Measurements from ENCODE around the gene FAM156B. TPM values are rescaled to one million over a fixed set of nuclear protein-coding genes. Genes with fewer than 3 reads are reported as not detected.
"Not testable (repeated sequence)": the region's sequence is repeated elsewhere in the genome, so short reads cannot be mapped to it uniquely, and the experiment has no call there.

FAM156B gene, protein sequence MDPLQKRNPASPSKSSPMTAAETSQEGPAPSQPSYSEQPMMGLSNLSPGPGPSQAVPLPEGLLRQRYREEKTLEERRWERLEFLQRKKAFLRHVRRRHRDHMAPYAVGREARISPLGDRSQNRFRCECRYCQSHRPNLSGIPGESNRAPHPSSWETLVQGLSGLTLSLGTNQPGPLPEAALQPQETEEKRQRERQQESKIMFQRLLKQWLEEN
- not detected for total RNA-seq

DNA sequence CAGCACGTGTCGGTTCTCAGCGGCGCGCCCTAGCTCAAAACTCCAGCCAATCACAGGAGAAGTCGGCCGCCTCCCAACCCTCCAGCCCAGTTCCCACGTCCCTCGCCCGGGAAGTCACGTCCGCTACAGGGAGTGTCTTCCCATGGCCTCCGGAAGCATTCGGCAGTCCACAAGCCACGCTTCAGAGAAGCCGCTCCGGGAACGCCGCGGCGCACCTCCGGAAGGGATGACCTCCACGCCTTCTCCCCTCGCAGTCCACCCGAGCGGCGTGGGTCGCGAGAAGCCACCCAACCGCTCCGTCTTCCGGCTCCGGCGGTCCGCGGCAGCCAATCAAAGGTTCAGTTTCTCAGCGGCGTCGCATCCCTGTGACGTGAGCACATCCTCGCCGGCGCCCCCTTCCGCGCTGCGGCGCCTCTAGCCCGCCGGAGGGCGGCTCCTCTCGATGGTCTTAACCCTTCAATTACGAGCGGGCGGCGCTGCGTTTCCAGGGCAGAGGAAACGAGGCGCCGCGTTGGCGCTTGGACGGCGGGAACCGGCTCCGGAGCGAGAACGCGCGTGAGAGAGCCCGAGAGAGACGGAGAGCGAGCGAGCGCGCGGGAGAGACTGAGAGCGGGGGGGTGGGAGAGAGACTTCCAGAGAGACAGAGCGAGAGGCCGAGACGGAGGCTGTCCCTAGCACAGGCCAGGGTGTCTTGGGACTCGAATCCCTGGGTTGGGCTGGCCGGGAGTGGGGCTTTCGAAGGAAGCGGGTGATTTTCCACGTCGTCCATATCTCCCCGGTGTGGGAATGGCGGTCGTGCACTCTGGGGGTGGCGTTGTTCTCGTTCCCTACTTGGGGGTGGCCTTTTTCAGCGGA, at the start of gene FAM156B:
FAM156B (plus strand) TSS at position 476 of the 855 bp plus-strand sequence. CDS start 9,896 bp downstream, outside the sequence.
- not testable (repeated sequence) for DNase-seq

GRCh38 chrX:52852110-52852860, 44.8 kb upstream of the FAM156B start:
- no peak for DNase-seq

GRCh38 chrX:52856991-52857525, 40.1 kb upstream of the FAM156B start:
- DNase-seq: not testable (repeated sequence)

- DNase-seq: no peak
These were observed 31.7 kb upstream of the FAM156B start for GRCh38 chrX:52865343-52865998.

DNA sequence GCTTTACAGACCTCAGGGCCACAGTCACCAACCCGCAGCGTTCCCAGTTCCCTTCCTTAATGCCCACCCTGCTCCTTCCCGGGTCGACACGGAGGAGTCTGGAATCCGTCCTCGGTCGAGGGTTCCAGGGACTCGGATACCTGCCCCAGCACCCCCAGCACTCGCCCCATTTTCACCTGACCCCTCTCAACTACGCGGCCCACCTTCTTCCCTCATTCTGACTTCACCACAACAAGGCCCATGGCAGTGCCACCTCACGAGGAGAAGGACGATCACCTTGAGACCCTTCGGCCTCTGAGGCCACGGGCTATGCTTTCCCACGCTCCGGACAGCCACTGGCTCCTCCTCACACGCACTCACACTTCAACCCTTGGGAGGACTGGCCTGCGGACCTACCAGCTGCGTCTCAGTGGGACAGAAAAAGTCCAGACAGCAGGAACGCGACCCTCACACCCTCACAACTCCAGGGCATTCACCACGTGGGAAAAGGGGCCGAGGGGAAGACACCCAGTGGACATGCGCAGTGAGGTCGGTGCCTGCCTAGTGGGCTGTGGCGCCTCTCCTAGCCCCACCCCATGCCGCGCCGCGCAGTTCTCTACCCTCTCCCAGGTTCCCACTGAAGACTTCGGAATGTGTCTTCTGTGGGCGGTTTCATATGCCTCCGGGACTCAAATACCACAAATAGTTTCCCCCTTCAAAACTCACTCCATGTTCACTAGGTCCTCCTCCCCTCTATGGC, 29.4 kb upstream of the FAM156B start, which contains the start of gene XAGE3:
XAGE3 (minus strand) TSS at position 474 of the 739 bp plus-strand sequence. CDS start 950 bp downstream, outside the sequence.
- DNase-seq: no peak

DNA sequence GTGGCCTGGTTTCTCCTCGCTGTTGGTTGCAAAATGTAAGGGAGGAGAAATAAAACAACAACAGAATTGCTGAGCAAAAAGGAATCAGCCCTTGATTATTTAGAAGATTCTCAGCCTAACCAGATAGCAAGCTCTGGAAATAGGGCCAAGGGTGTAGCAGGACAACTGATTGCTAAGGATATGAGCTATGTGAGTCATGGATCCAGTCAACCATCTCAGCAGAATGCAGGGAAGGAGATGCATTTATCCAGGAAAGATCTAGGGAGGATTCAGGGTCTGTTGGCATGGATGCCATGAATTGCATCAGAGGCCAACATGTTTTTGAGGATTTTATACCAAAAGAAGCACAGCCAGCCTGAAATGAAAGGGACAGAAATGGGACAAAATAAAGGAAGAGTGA, 27.1 kb upstream of the FAM156B start:
- no peak for DNase-seq

DNA sequence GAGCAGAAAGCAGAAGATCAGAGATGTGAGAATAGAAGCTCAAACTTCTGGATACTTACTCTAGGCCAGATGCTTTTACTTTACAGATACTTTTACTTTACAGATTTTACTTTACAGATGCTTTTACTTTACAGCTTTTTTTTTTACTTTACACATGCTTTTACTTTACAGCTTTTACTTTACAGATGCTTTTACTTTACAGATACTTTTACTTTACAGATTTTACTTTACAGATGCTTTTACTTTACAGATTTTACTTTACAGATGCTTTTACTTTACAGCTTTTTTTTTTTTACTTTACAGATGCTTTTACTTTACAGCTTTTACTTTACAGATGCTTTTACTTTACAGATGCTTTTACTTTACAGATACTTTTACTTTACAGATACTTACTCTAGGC, 23.3 kb upstream of the FAM156B start:
- DNase-seq: not testable (repeated sequence)

DNA sequence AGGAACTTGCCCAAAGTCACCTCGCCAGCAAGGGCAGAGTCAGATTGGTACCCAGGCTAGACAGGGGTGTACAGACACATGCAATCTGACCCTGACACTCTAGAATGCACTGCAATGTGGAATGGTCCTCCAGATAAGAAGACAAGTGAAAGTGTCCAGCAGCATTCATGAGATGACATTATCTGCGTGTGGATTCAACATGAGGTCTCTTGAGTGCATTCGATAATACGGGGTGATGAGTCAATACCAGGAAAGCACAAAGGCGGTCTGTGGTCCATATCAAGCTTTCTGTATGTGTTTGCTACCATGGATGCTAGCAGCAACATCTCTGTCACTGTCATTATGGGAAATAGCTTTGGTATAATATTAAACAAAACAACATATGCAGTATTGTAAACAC, 22.5 kb upstream of the FAM156B start:
- DNase-seq: no peak

DNA sequence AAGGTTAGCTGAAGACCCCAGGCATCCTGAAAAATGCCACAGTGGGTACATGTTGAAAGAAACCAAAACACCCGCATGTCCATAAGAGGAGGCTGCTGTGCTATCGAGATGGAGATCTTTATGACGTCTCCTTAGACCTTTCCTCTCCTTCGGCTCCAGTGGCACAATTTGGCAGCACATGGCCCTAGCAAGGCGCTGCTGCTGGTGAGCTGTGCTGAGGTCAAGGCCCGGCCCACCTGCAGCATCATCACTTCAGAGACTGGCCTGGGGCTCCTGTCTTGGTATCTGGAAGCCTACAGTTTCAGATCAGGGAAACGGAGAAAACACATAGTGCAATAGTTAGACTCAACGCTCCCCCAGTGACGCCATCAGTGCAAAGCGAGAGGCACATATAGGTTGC, 21.7 kb upstream of the FAM156B start:
- not testable (repeated sequence) for DNase-seq

GRCh38 chrX:52876386-52876785, 20.7 kb upstream of the FAM156B start:
- DNase-seq: not testable (repeated sequence)

DNA sequence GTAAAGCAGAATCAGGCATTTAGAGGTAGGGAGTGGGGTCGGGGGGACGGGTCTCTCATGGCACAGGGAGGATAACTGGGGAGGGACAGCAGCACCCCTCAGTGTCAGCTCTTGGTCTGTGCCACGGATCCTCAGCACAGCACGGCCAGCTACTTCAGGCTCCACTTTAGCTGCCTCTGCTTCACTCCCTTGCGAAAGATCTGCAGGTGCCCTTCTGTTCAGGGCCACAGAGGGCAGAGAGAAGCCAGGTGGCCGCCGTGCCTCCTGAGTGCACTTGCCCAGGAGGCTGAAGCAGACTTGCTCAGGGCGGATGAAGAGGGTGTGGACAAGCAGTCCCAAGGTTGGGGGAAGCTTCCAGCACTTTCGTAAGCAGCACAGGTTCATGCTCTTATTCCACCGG, 9.7 kb upstream of the FAM156B start:
- not testable (repeated sequence) for DNase-seq

- not testable (repeated sequence) for DNase-seq
These were observed 9.0 kb upstream of the FAM156B start for GRCh38 chrX:52888090-52888489.

GRCh38 chrX:52896438-52896837, 692 bp upstream of the FAM156B start:
- not testable (repeated sequence) for DNase-seq

- DNase-seq: not testable (repeated sequence)
These were observed 8.4 kb downstream of the FAM156B start for GRCh38 chrX:52905531-52905930.

DNA sequence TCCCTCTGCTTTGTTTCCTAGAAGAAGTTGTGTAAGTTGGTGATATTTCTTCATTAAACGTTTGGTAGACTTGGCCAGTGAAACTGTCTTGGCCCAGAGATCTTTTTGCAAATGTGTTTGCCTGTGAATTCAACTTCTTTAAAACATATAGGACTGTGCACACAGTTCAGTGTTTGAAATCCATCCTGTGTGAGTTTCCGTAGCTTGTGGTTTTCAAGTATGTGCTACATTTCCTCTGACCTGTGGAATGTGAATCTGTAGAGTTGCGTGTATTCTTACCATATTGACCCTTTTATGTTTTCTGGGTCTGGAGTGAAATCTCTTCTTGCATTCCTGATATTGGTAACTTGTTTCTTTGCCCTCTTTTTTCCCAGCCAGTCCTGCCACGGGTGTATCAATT, 8.9 kb downstream of the FAM156B start:
- not testable (repeated sequence) for DNase-seq

- not testable (repeated sequence) for DNase-seq
These were observed 10.0 kb downstream of the FAM156B start for GRCh38 chrX:52907137-52907536.

DNA sequence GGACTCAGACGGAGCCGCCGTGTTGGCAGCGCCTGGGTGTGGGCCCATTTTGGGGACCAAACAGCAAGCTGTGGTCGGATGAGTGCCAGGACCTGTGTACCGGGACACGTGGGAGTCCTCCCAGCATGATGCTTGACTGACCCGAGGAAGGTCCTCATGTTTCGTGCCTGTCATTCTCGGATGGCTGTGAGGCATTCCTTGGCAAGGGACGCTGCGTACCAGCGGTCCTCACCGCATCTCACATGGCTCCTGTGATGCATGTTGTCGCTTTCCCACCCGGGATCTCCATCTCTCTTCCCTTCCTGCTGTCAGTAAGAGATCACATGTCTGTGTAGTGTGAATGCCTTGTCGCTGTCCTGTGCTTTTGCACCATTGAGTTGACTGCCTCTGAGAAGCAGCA, 10.8 kb downstream of the FAM156B start:
- DNase-seq: not testable (repeated sequence)

GRCh38 chrX:52909313-52909969, 12.3 kb downstream of the FAM156B start:
- not testable (repeated sequence) for DNase-seq

GRCh38 chrX:52913681-52914080, 16.6 kb downstream of the FAM156B start:
- not testable (repeated sequence) for DNase-seq

DNA sequence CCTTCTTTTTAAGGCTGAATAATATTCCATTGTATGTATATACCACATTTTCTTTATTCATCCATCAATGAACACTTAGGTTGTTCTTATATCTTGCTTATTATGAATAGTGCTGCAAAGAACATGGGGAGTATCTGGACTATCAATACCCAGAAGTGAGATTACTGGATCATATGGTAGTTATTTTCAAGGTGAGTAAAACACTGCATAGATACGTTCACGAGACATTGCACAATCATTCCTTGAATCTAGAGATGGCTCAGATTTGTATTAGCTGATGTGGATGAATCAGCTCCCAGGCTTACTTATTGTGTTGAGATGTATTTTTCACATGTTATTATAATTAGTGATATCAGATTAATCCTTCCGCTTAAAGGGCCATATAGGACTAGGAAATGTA, 17.6 kb downstream of the FAM156B start:
- DNase-seq: not testable (repeated sequence)

- DNase-seq: no peak
These were observed 26.7 kb downstream of the FAM156B start for GRCh38 chrX:52923781-52924241.
